ENCODE data around the gene RNF212B. TPM values are rescaled to one million over a fixed set of nuclear protein-coding genes. Genes with fewer than 3 reads are reported as not detected.

RNF212B gene
- polyA plus RNA-seq, 2 of the 4 experiments (the other 2 are of a cell fraction) = not detected

- ChIA-PET CTCF (interaction anchor here (1.0 to 12.8 kb wide), 7 partner anchors 8 to 257 kb away, joined by 3 to 254 read pairs (median 15); partner anchors contain the start of genes HOMEZ and PABPN1), POLR2A (interaction anchor here (0.6 to 4.1 kb wide), 9 partner anchors 9 to 914 kb away, joined by 3 to 40 read pairs (median 5); partner anchors contain the start of genes ACIN1, C14orf119, HOMEZ and MDP1)
- Histone ChIP-seq H3K4me3 (peak overlapping the region; percentile 58), H3K4me2 (peak overlapping the region; percentile 84), H3K9me3 (no peaks in the 10 kb centered on the region), H3K4me1 (peaks cover 23% of the 10 kb centered on the region), H3K27ac (peak overlapping the region; percentile 92)
- 0% methylated on average over 6 of the region's 25 CpGs for WGBS (ENCODE audit: missing lambda C conversion rate)
- DNase-seq (ENCODE audit: low read depth in 1 of 2, low spot score in 1 of 2) (no peak), FAIRE-seq (no peak), ATAC-seq (peak; percentile 49 to 50)
- TF ChIP-seq MAZ (IDR thresholded peaks at IDR 0.05; ENCODE audit: borderline replicate concordance, low read depth, low read length) (no peak), ZC3H11A (IDR thresholded peaks at IDR 0.05) (no peak), RARB (CRISPR knock-in tag; IDR thresholded peaks at IDR 0.05) (no peak), BHLHE40 (IDR thresholded peaks at IDR 0.05; ENCODE audit: low read depth, low read length) (no peak), TFCP2L1 (CRISPR knock-in tag; IDR thresholded peaks at IDR 0.05) (peak; percentile 73), MAX (IDR thresholded peaks at IDR 0.05) (peak; percentile 96), CHD2 (IDR thresholded peaks at IDR 0.05; ENCODE audit: low read length, partially characterized antibody) (no peak), HOXB13 (CRISPR knock-in tag; IDR thresholded peaks at IDR 0.05; ENCODE audit: low read depth) (0 out of 2 replicates have a peak, but pooled peaks have one; percentile 49), KDM1A (IDR thresholded peaks at IDR 0.05; ENCODE audit: low read depth) (no peak), REST (IDR thresholded peaks at IDR 0.05) (no peak), EP300 (IDR thresholded peaks at IDR 0.05) (no peak), PHF8 (IDR thresholded peaks at IDR 0.05; ENCODE audit: borderline replicate concordance, low read depth) (peak; percentile 94), HOXB5 (CRISPR knock-in tag; IDR thresholded peaks at IDR 0.05) (peak; percentile 72; the same call in 1 of the 2 replicates), ELK1 (IDR thresholded peaks at IDR 0.05; ENCODE audit: low read depth, low read length) (no peak), ATOH8 (CRISPR knock-in tag; IDR thresholded peaks at IDR 0.05; ENCODE audit: low read depth) (peak; percentile 63; the same call in 1 of the 2 replicates), SREBF2 (IDR thresholded peaks at IDR 0.05) (no peak), JUNB (IDR thresholded peaks at IDR 0.05) (no peak), FOSB (CRISPR knock-in tag; IDR thresholded peaks at IDR 0.05) (no peak), CBX8 (IDR thresholded peaks at IDR 0.05) (no peak), E2F6 (IDR thresholded peaks at IDR 0.05; ENCODE audit: borderline replicate concordance, low read depth) (peak; percentile 89), USF2 (IDR thresholded peaks at IDR 0.05) (no peak), POLR2AphosphoS2 (conservative IDR thresholded peaks at IDR 0.05; ENCODE audit: low read length) (no peak), CTCF (IDR thresholded peaks at IDR 0.05) (no peak), CHD4 (IDR thresholded peaks at IDR 0.05; ENCODE audit: borderline replicate concordance) (no peak), NPAS2 (CRISPR knock-in tag; IDR thresholded peaks at IDR 0.05; ENCODE audit: borderline replicate concordance) (peak; percentile 14; the same call in 1 of the 2 replicates), ZFP36 (IDR thresholded peaks at IDR 0.05; ENCODE audit: borderline replicate concordance, partially characterized antibody) (peak; percentile 1), ESRRA (IDR thresholded peaks at IDR 0.05; ENCODE audit: borderline replicate concordance, low read length) (no peak), JUN (IDR thresholded peaks at IDR 0.05) (peak in 1 of 2 experiments; percentile 55; a peak in 2 of 5 replicates), RAD21 (conservative IDR thresholded peaks at IDR 0.05 in 1 of 2, IDR thresholded peaks at IDR 0.05 in 1 of 2) (no peak), CEBPB (IDR thresholded peaks at IDR 0.05) (no peak), POLR2A (IDR thresholded peaks at IDR 0.05; ENCODE audit: low read length) (peak; percentile 90)
- TF ChIP-seq, protein P1, sequence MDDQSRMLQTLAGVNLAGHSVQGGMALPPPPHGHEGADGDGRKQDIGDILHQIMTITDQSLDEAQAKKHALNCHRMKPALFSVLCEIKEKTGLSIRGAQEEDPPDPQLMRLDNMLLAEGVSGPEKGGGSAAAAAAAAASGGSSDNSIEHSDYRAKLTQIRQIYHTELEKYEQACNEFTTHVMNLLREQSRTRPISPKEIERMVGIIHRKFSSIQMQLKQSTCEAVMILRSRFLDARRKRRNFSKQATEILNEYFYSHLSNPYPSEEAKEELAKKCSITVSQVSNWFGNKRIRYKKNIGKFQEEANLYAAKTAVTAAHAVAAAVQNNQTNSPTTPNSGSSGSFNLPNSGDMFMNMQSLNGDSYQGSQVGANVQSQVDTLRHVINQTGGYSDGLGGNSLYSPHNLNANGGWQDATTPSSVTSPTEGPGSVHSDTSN (IDR thresholded peaks at IDR 0.05) = no peak
Measured at GRCh38 chr14:23301969-23302289, 64.2 kb downstream of the RNF212B start.
